HCT116 (cell line): ENCODE data around the gene TAMALIN.

Experiments
- POLR2AphosphoS5 ChIP-seq: IDR thresholded peaks from 2 replicates; pipeline ENCODE4 v1.6.1; 2011; ENCODE audit warnings: mild to moderate bottlenecking, low read depth, low read length, moderate library complexity
- TF ChIP-seq, protein P1 (sequence below), 3 experiments: fragments of 200-600 bp in 1 of 3; sonication (generic) in 1 of 3; IDR thresholded peaks in 2 of 3; conservative IDR thresholded peaks in 1 of 3; 2 replicates each; pipeline ENCODE4 v1.5.1; 2012 to 2017; ENCODE audit warnings: low read depth in 2 of 3, low read length in 2 of 3, antibody characterized with exemption in 1 of 3, borderline replicate concordance in 1 of 3, control low read depth in 1 of 3, mild to moderate bottlenecking in 1 of 3, mixed read lengths in 1 of 3, mixed run types in 1 of 3, moderate library complexity in 1 of 3; ENCODE audit not compliant: insufficient read depth in 1 of 3

DNA sequence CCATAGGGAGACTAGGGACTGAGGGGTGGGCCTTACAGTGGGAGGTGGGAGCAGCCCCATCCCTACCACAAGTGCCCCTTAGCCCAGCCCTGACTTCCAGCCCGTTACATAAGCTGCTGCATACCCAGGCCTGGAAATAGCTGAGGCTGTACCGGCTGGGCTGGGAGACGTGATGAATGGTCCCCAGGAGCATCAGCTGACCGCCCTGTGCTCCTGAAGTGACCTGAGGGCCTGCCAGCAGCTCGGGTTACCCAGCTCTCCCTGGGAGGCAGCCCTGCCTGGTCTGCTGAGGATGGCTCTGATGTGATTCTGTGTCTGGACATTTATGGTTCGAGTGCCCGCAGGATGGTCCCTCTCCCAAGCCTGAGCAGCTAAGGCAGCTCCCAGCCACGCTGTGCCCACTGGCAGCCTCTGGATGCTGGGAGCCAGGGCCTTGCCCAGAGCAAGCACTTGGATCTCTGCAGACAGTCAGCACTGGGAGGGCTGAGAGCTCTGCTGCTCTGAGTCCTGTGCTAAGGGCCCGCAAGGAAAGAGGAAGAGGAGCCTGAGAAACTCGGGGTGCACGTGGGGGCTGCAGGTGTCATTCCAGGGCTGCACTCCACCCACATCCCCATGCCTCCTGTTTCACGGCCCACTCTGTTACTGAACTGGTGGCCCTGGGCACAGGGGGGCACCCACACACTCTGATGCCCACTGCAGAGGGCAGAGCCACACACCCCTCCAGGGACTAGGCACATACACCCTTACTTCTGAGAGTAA lies 20.5 kb downstream of the TAMALIN start:
- no peak for TF ChIP-seq POLR2AphosphoS5
- TF ChIP-seq, protein P1, sequence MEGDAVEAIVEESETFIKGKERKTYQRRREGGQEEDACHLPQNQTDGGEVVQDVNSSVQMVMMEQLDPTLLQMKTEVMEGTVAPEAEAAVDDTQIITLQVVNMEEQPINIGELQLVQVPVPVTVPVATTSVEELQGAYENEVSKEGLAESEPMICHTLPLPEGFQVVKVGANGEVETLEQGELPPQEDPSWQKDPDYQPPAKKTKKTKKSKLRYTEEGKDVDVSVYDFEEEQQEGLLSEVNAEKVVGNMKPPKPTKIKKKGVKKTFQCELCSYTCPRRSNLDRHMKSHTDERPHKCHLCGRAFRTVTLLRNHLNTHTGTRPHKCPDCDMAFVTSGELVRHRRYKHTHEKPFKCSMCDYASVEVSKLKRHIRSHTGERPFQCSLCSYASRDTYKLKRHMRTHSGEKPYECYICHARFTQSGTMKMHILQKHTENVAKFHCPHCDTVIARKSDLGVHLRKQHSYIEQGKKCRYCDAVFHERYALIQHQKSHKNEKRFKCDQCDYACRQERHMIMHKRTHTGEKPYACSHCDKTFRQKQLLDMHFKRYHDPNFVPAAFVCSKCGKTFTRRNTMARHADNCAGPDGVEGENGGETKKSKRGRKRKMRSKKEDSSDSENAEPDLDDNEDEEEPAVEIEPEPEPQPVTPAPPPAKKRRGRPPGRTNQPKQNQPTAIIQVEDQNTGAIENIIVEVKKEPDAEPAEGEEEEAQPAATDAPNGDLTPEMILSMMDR (IDR thresholded peaks at IDR 0.05 in 2 of 3, conservative IDR thresholded peaks at IDR 0.05 in 1 of 3; ENCODE audit: borderline replicate concordance in 1 of 3, insufficient read depth in 1 of 3, low read depth in 2 of 3, low read length in 2 of 3): no peak
